ENCODE measurements around the gene RPH3AL.
"Not testable (repeated sequence)": the region's sequence is repeated elsewhere in the genome, so short reads cannot be mapped to it uniquely, and the experiment has no call there.

RPH3AL gene

GRCh38 chr17:234163-234993 lies 118.2 kb downstream of the RPH3AL start:
- not testable (repeated sequence) for DNase-seq

GRCh38 chr17:233473-233941 lies 119.1 kb downstream of the RPH3AL start:
- no peak for DNase-seq

DNA sequence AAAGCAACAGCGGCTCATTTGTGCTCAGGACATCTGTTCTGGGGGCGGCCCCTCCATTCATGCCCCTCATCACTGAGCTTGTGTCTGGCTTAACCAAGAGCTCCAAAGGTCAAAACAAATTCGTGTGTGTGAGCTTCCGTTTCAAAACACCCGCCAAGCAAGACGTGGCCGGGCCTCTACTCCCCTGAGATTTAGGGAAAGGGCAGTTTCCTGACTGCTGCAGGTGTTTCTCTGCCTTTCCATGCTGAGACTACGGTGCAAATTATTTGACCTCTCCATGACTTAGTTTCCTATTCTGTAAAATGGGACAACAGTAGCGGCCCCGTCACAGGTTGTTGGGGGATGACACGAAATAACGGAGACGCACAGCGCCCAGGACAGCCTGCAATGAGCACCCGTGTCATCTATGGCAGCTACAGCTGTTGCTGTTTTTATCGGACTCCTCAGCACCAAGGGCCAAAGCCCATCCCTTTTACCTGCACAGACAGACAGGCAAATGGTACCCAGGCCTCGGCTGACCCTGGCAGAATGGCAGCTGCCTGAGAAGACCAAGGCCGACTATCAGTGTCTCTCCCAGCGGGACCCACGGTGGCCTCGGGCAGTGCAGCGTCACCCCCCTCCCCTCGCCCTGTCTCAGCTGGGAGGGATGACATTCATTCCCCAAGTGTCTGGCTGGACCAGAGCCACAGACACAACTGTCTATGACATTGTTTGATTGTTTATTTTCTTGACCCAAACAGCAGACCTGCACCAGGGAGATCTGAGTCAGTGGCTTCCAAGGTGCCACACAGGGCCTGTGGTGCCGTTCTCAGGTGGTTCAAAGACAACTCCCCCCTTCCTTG lies 120.4 kb downstream of the RPH3AL start:
- no peak for DNase-seq

GRCh38 chr17:231191-231965 lies 121.2 kb downstream of the RPH3AL start:
- no peak for DNase-seq

DNA sequence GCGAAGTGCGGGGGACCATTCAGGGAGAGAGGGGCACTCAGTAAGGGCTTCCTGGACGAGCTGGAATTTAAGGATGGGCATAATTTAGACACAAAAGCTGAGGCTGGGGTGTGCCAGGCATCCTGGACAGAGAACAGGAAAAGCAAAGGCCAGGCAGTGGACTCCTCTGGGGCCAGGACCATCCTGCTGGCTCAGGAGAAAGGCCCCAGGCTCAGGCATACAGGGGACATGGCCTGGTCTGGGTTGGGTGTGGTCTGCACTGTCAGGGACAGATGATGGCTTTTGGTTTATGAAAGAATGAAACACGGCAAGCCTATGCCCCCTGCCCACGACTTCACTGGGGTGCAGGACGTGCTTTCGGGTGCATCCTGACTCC lies 122.2 kb downstream of the RPH3AL start:
- no peak for DNase-seq

DNA sequence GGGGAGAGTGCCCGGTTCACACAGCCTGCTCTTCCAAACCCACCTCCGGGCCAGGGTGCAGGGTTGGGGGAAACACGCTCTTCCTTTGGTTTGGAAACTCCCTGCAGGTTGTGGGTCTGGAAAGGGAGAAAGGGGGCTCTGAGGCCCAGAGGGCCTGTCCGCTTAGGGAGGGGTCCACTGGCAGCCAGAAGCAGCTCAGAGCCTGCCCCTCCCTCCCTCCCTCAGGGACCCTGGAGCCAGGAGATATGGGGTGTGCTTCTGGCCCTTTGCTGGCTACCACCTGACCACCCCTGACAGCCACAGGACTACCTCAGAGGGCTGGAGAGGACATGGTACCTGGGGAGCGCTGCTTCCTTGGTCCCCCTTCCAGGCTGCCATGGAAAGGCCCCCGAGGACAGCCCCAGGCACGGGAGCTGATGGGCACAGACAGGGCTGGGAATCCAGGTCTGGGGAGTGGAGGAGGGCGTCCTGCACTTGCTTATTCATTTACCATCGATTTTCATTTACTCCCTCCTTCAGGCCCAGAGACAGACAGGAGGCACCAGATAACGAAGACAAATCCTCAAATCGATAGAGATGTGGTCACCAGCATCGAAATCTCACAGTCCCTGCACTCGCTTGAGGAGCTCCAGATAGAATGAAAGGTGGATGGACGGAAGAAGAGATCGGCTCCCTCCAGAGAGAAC lies 122.8 kb downstream of the RPH3AL start:
- DNase-seq, result no peak

DNA sequence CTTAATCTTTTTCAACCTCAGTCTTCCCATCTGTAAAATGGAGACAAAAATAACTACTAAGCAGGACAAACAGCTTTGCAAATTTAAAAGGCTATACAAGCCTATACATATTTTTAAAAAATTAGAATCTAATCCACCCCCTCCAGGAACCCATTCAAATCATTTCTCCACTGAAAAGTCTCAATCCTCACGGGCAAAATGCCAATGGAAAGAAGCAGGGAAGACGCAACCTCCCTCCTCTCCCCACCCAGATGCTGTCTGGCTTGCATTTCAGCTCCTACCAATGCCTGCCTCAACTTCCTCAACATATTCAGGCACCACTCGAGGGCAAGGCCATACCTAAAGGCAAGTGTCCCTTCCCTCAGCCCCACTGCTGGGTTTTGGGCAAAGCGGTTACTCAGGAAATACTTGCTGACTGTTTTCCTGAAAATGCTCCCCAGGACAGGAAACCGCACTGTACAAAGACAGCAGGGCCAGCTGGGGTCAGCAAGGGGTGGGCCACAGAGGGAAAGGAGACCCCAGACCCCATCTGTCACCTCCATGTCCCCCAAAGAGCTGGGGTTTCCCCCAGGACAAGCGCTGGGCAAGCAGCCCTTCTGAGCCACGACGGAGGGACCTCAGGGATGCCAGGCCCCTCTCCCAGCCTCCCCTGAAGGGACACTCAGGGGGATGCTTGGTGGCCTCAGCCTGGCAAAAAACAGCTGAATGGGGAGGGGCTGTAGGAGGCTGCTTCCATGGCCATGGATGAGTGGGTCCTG lies 123.5 kb downstream of the RPH3AL start:
- DNase-seq, result no peak

GRCh38 chr17:227946-228615 lies 124.5 kb downstream of the RPH3AL start:
- no peak for DNase-seq

DNA sequence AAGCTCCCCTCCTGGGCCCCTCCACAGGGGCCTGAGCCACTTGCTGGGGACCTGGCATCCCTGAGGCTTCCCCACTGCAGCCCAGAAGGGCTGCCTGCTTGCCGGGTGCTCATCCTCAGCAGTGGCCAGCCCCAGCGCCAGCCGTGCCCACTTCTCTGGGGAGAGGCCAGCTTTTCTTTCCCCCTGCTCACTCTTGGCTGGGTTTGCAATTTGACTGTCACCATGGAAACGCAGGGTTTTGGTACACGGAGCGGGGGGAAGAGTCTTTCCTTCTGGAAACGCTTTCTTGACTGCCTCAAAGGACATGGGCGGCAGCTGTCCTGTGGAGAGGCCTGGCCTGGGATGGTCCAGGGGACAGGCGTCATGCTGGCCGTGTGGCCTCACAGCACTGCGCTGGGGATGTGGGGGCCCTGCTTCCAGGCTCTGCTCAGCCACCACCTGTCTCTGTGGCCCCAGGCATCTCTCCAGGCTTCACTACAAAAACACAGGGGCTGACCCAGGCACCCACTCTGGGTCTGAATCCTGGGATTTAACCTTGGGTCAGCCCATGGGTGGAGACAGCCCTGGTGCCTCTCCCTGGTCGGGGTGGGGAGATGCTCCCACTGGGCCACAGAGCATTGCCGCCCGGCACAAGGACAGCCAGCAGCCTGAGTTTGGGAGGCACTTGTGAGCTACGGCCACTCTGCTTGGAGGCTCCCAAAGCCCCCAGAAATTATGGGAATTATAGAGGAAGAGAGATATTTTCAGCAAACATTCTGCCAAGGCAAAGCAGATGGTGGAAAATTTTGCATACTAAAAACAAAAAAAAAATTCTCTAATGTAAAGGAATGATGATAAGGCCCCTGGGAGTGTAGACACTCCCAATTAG lies 125.3 kb downstream of the RPH3AL start:
- no peak for DNase-seq

GRCh38 chr17:226108-227077 lies 126.2 kb downstream of the RPH3AL start:
- DNase-seq, result no peak

DNA sequence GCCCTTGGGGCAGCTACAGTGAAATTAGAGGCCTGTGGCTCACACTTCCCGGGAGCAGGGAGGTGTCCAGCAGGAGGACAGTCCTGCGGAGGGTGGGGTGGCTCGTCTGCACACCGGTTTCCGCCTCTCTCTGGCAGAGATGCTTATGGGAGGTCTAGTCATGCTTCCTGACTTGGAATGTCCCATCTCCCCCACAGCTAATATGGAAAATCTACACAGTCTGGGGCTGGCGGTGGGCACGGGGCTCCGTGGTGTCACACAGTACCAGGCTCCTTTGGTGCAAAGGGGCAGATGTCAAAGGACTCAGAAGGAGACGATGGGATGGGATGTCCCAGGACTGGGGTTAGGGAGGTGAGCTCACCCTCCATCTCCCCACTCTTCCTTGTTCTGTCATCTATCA lies 127.1 kb downstream of the RPH3AL start:
- DNase-seq, result no peak

DNA sequence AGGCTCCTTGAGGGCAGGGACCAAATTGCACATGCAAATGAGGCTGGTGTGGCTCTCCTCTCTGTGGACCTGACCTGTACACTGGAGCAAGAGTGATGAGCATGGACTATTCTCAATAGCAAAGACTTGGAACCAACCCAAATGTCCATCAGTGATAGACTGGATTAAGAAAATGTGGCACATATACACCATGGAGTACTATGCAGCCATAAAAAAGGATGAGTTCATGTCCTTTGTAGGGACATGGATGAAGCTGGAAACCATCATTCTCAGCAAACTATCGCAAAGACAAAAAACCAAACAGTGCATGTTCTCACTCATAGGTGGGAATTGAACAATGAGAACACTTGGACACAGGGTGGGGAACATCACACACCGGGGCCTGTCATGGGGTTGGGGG lies 128.0 kb downstream of the RPH3AL start:
- DNase-seq, result not testable (repeated sequence)

- no peak for DNase-seq
Observed at GRCh38 chr17:223723-224471, 128.7 kb downstream of the RPH3AL start.

- no peak for DNase-seq
Observed at GRCh38 chr17:222172-222571, 130.4 kb downstream of the RPH3AL start.

- no peak for DNase-seq
Observed at GRCh38 chr17:219696-220095, 132.9 kb downstream of the RPH3AL start.

- no peak for DNase-seq
Observed at GRCh38 chr17:218432-219110, 134.0 kb downstream of the RPH3AL start.

GRCh38 chr17:216625-217024 lies 136.0 kb downstream of the RPH3AL start:
- no peak for DNase-seq
